WTC11 (cell line): ENCODE results near the gene CEP250.
"Not testable (repeated sequence)": the region's sequence is repeated elsewhere in the genome, so short reads cannot be mapped to it uniquely, and the experiment has no call there.

ENCODE experiments used
- CREB1 ChIP-seq: sonication (generic); formaldehyde crosslinking; IDR thresholded peaks from 2 replicates; pipeline ENCODE4 v1.8.0; 2023; ENCODE audit warnings: mild to moderate bottlenecking, missing genetic modification reagents
- CTCF ChIP-seq: fragments of 200-600 bp; IDR thresholded peaks from 2 replicates; pipeline ENCODE4 v1.8.0; 2022; ENCODE audit warnings: antibody characterized with exemption
- ETV6 ChIP-seq: sonication (generic); formaldehyde crosslinking; IDR thresholded peaks from 2 replicates; pipeline ENCODE4 v1.8.1; 2022; ENCODE audit warnings: mild to moderate bottlenecking, missing genetic modification reagents
- NFYB ChIP-seq: sonication (generic); formaldehyde crosslinking; conservative IDR thresholded peaks from 2 replicates; pipeline ENCODE4 v1.8.0; 2022; ENCODE audit warnings: low read depth, missing genetic modification reagents
- TP53 ChIP-seq: sonication (generic); formaldehyde crosslinking; IDR thresholded peaks from 2 replicates; pipeline ENCODE4 v1.8.1; 2023; ENCODE audit warnings: mild to moderate bottlenecking, missing genetic modification reagents
- TF ChIP-seq, protein P1 (sequence below): sonication (generic); formaldehyde crosslinking; IDR thresholded peaks from 2 replicates; pipeline ENCODE4 v1.8.1; 2022; ENCODE audit warnings: low read depth, missing genetic modification reagents, borderline replicate concordance
- TF ChIP-seq, protein P2 (sequence below): sonication (generic); formaldehyde crosslinking; conservative IDR thresholded peaks from 2 replicates; pipeline ENCODE4 v1.8.1; 2022; ENCODE audit warnings: mild to moderate bottlenecking, missing genetic modification reagents

GRCh38 chr20:35544941-35545340 is 89.5 kb downstream of the CEP250 start:
- TF ChIP-seq CTCF; ETV6; NFYB (CRISPR knock-in tag); TP53 (CRISPR knock-in tag); CREB1 (CRISPR knock-in tag): not testable (repeated sequence)
- TF ChIP-seq, protein P1, sequence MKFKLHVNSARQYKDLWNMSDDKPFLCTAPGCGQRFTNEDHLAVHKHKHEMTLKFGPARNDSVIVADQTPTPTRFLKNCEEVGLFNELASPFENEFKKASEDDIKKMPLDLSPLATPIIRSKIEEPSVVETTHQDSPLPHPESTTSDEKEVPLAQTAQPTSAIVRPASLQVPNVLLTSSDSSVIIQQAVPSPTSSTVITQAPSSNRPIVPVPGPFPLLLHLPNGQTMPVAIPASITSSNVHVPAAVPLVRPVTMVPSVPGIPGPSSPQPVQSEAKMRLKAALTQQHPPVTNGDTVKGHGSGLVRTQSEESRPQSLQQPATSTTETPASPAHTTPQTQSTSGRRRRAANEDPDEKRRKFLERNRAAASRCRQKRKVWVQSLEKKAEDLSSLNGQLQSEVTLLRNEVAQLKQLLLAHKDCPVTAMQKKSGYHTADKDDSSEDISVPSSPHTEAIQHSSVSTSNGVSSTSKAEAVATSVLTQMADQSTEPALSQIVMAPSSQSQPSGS (CRISPR knock-in tag), result not testable (repeated sequence)
- TF ChIP-seq, protein P2, sequence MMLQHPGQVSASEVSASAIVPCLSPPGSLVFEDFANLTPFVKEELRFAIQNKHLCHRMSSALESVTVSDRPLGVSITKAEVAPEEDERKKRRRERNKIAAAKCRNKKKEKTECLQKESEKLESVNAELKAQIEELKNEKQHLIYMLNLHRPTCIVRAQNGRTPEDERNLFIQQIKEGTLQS (CRISPR knock-in tag), result not testable (repeated sequence)
